K562 (cell line): Measurements from ENCODE around the gene SREBF1.

Source experiments
- C11orf30 ChIP-seq: fragments of 450-650 bp; IDR thresholded peaks from 2 replicates; pipeline ENCODE4 v1.6.1; 2016; ENCODE audit warnings: low read depth, mild to moderate bottlenecking
- EZH2 ChIP-seq: IDR thresholded peaks from 2 replicates; pipeline ENCODE4 v1.6.1; 2012; ENCODE audit warnings: low read depth, mild to moderate bottlenecking, inconsistent platforms, low read length, borderline replicate concordance
- PML ChIP-seq: IDR thresholded peaks from 2 replicates; pipeline ENCODE4 v1.6.1; 2012; ENCODE audit warnings: low read length, inconsistent platforms
- ZNF778 ChIP-seq: fragments of 450-650 bp; formaldehyde crosslinking; IDR thresholded peaks from 2 replicates; pipeline ENCODE4 v1.4.0; 2020; ENCODE audit warnings: mild to moderate bottlenecking, moderate library complexity
- TF ChIP-seq, protein P1 (sequence below), 3 experiments: IDR thresholded peaks in 2 of 3; conservative IDR thresholded peaks in 1 of 3; 2 replicates each; pipeline ENCODE4 v1.5.1; 2011 to 2012; ENCODE audit warnings: low read length in 3 of 3, mild to moderate bottlenecking in 3 of 3, control low read depth in 2 of 3, improper control_type of control experiment in 1 of 3, inconsistent platforms in 1 of 3, low read depth in 1 of 3, mixed read lengths in 1 of 3, moderate library complexity in 1 of 3; ENCODE audit not compliant: insufficient read depth in 2 of 3
- TF ChIP-seq, protein P2 (sequence below), 2 experiments: fragments of 450-650 bp; formaldehyde crosslinking in 1 of 2; IDR thresholded peaks; 2 replicates each; pipeline versions ENCODE4 v1.4.0 to v1.6.1; 2014 to 2020; ENCODE audit warnings: mild to moderate bottlenecking in 2 of 2, borderline replicate concordance in 1 of 2, low read depth in 1 of 2
- TF ChIP-seq, protein P3 (sequence below): sonication (generic); formaldehyde crosslinking; IDR thresholded peaks from 2 replicates; pipeline ENCODE4 v1.8.0; 2022; ENCODE audit warnings: mild to moderate bottlenecking, missing genetic modification reagents

DNA sequence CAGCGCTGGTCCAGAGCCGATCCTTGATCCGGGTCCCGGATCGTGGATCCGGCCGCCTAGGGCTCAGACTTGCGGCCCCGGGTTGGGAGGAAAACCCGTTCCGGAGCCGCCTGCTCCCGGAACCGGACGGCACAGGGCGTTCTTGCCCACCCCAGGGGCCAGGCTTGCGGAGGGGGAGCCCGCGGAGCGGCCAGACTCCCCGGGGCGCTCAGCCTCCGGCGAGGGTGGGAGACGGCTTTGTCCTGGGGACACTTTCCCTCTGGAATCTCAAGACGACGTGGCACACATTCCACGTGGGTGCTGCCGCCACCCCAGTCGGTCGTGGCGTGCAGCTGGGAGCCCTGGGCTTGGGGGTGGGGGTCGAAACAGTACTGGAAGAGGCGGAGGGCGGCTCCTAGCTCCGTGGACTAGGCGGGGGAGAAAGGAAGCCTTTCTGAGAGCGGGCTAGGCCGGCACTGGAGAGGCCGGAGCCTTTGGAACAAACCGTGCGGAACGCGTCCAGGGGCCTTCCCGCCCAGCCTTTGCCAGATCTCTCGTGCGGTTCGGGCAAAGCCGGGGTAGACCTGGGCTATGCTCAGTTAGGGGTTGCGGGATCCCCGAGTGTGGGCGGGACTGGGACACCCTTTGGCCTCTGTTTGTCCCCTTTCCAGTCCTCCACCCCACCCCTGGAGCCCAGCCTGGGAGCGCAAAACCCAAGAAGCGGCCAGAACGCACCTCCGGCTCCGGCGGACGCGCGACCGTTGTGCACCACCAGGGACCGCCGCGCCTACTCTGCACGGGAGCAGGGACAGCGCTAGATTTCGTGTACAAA, 26.5 kb downstream of the SREBF1 start:
- TF ChIP-seq C11orf30 (no peak), PML (no peak), EZH2 (no peak), ZNF778 (no peak)
- TF ChIP-seq, protein P1, sequence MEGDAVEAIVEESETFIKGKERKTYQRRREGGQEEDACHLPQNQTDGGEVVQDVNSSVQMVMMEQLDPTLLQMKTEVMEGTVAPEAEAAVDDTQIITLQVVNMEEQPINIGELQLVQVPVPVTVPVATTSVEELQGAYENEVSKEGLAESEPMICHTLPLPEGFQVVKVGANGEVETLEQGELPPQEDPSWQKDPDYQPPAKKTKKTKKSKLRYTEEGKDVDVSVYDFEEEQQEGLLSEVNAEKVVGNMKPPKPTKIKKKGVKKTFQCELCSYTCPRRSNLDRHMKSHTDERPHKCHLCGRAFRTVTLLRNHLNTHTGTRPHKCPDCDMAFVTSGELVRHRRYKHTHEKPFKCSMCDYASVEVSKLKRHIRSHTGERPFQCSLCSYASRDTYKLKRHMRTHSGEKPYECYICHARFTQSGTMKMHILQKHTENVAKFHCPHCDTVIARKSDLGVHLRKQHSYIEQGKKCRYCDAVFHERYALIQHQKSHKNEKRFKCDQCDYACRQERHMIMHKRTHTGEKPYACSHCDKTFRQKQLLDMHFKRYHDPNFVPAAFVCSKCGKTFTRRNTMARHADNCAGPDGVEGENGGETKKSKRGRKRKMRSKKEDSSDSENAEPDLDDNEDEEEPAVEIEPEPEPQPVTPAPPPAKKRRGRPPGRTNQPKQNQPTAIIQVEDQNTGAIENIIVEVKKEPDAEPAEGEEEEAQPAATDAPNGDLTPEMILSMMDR (IDR thresholded peaks at IDR 0.05 in 2 of 3, conservative IDR thresholded peaks at IDR 0.05 in 1 of 3; ENCODE audit: insufficient read depth in 2 of 3, low read depth in 1 of 3, low read length in 3 of 3): 0 out of 6 replicates have a peak, but pooled peaks of 1 of the 3 experiments have one; percentile 13
- TF ChIP-seq, protein P2, sequence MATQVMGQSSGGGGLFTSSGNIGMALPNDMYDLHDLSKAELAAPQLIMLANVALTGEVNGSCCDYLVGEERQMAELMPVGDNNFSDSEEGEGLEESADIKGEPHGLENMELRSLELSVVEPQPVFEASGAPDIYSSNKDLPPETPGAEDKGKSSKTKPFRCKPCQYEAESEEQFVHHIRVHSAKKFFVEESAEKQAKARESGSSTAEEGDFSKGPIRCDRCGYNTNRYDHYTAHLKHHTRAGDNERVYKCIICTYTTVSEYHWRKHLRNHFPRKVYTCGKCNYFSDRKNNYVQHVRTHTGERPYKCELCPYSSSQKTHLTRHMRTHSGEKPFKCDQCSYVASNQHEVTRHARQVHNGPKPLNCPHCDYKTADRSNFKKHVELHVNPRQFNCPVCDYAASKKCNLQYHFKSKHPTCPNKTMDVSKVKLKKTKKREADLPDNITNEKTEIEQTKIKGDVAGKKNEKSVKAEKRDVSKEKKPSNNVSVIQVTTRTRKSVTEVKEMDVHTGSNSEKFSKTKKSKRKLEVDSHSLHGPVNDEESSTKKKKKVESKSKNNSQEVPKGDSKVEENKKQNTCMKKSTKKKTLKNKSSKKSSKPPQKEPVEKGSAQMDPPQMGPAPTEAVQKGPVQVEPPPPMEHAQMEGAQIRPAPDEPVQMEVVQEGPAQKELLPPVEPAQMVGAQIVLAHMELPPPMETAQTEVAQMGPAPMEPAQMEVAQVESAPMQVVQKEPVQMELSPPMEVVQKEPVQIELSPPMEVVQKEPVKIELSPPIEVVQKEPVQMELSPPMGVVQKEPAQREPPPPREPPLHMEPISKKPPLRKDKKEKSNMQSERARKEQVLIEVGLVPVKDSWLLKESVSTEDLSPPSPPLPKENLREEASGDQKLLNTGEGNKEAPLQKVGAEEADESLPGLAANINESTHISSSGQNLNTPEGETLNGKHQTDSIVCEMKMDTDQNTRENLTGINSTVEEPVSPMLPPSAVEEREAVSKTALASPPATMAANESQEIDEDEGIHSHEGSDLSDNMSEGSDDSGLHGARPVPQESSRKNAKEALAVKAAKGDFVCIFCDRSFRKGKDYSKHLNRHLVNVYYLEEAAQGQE (IDR thresholded peaks at IDR 0.05; ENCODE audit: borderline replicate concordance): no peak
- TF ChIP-seq, protein P2 (CRISPR knock-in tag; IDR thresholded peaks at IDR 0.05; ENCODE audit: low read depth): no peak
- TF ChIP-seq, protein P3, sequence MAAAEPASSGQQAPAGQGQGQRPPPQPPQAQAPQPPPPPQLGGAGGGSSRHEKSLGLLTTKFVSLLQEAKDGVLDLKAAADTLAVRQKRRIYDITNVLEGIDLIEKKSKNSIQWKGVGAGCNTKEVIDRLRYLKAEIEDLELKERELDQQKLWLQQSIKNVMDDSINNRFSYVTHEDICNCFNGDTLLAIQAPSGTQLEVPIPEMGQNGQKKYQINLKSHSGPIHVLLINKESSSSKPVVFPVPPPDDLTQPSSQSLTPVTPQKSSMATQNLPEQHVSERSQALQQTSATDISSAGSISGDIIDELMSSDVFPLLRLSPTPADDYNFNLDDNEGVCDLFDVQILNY (CRISPR knock-in tag): no peak
